A673 (cell line): Measurements from ENCODE around the gene IQGAP2. TPM values are rescaled to one million over a fixed set of nuclear protein-coding genes. Genes with fewer than 3 reads are reported as not detected.
"Not testable (repeated sequence)": the region's sequence is repeated elsewhere in the genome, so short reads cannot be mapped to it uniquely, and the experiment has no call there.

Experiments
- BruUV-seq: library from RNA; stranded (reverse); fragments of 400-500 nt; replicated peaks from 2 replicates; lab custom pipeline; 2021; lab: Mats Ljungman, UMichigan
- CTCF ChIA-PET: fragments of 300-600 bp; sonication (Branson Sonifier 250); formaldehyde crosslinking; loops from one replicate; lab custom pipeline; 2022; ENCODE audit warnings: antibody characterized with exemption; lab: Charles Lee
- POLR2A ChIA-PET: fragments of 300-600 bp; sonication (Branson Sonifier 250); formaldehyde crosslinking; loops from one replicate; lab custom pipeline; 2022; ENCODE audit warnings: antibody characterized with exemption; ENCODE audit not compliant: low non-redundant PET; lab: Charles Lee
- DNase-seq: peaks from one replicate; pipeline ENCODE4 v3.0.0-alpha.2; 2015; ENCODE audit warnings: low spot score
- H3K27ac ChIP-seq: fragments of 200-600 bp; sonication (generic); 2 replicates; pipeline ENCODE4 v1.5.1; 2016; ENCODE audit warnings: mixed run types, low read depth, mild to moderate bottlenecking, mixed read lengths, antibody characterized with exemption, low read length; ENCODE audit not compliant: poor library complexity, severe bottlenecking
- H3K27me3 ChIP-seq: fragments of 200-600 bp; sonication (generic); replicated peaks from 2 replicates; pipeline ENCODE4 v1.6.1; 2017; ENCODE audit warnings: mixed run types, low read depth, mild to moderate bottlenecking, mixed read lengths, antibody characterized with exemption, low read length; ENCODE audit not compliant: insufficient read depth, poor library complexity
- H3K36me3 ChIP-seq: fragments of 200-600 bp; sonication (generic); 2 replicates; pipeline ENCODE4 v1.6.1; 2016; ENCODE audit warnings: mixed run types, mild to moderate bottlenecking, mixed read lengths, antibody characterized with exemption, low read length; ENCODE audit not compliant: insufficient read depth, poor library complexity, severe bottlenecking
- H3K4me1 ChIP-seq: fragments of 200-600 bp; sonication (generic); 2 replicates; pipeline ENCODE4 v1.6.1; 2017; ENCODE audit warnings: mixed run types, mild to moderate bottlenecking, mixed read lengths, antibody characterized with exemption, low read length; ENCODE audit not compliant: insufficient read depth, poor library complexity, severe bottlenecking
- H3K4me3 ChIP-seq: fragments of 200-600 bp; sonication (generic); 2 replicates; pipeline ENCODE4 v1.5.1; 2016; ENCODE audit warnings: low read depth, mixed run types, mild to moderate bottlenecking, mixed read lengths, low read length; ENCODE audit not compliant: poor library complexity, severe bottlenecking
- H3K9me3 ChIP-seq: fragments of 200-600 bp; sonication (generic); 2 replicates; pipeline ENCODE4 v1.6.1; 2016; ENCODE audit warnings: mixed run types, low read depth, mild to moderate bottlenecking, mixed read lengths, antibody characterized with exemption, low read length; ENCODE audit not compliant: poor library complexity, severe bottlenecking
- CTCF ChIP-seq: fragments of 300-800, 200-600 bp; sonication (generic); conservative IDR thresholded peaks from 2 replicates; pipeline ENCODE4 v1.5.1; 2017; ENCODE audit warnings: low read depth, mild to moderate bottlenecking, antibody characterized with exemption, low read length, moderate library complexity, mixed read lengths
- EZH2 ChIP-seq: fragments of 200-600 bp; sonication (generic); IDR thresholded peaks from 2 replicates; pipeline ENCODE4 v1.6.1; 2017; ENCODE audit warnings: borderline replicate concordance, low read depth, mild to moderate bottlenecking, mixed read lengths, antibody characterized with exemption, low read length; ENCODE audit not compliant: poor library complexity, severe bottlenecking
- intact Hi-C: fragments of 100-400 bp; cut with micrococcal nuclease; formaldehyde crosslinking; loops from one replicate; pipeline ENCODE4 v1.10.0; 2022; ENCODE audit not compliant: unreplicated experiment
- total RNA-seq: library from RNA; stranded (reverse); gene quantifications from 2 replicates; pipeline ENCODE4 v1.2.3, GENCODE V29; 2021

The IQGAP2 gene
- total RNA-seq, 1 experiment from 2014 or later, result 26.8 TPM

- ChIA-PET POLR2A (no interaction called here), CTCF (no interaction called here)
- TF ChIP-seq EZH2 (no peak), CTCF (no peak)
- Histone ChIP-seq H3K36me3 (no peaks in the 10 kb centered on the region), H3K9me3 (peaks cover 9% of the 10 kb centered on the region), H3K27me3 (no peaks in the 10 kb centered on the region), H3K27ac (no peak overlapping the region), H3K4me3 (no peak overlapping the region), H3K4me1 (no peaks in the 10 kb centered on the region)
- DNase-seq, result no peak
- no TSS peak for BruUV-seq
- intact Hi-C loops, result no loop called here
Observed at GRCh38 chr5:76433261-76433660, 30.2 kb downstream of the IQGAP2 start.

GRCh38 chr5:76437507-76437906 is 34.4 kb downstream of the IQGAP2 start:
- DNase-seq, H3K4me3 ChIP-seq, H3K27me3 ChIP-seq, CTCF ChIA-PET, BruUV-seq, H3K36me3 ChIP-seq, H3K27ac ChIP-seq, H3K4me1 ChIP-seq, intact Hi-C loops: not testable (repeated sequence)
- POLR2A ChIA-PET, result interaction anchor here (0.7 kb wide), 1 partner anchor 32 kb away, joined by 3 read pairs; no protein-coding TSS in a partner anchor
- H3K9me3 ChIP-seq, result peaks cover 13% of the 10 kb centered on the region

- ChIA-PET CTCF (no interaction called here), POLR2A (interaction anchor here (0.7 kb wide), 1 partner anchor 32 kb away, joined by 3 read pairs; no protein-coding TSS in a partner anchor)
- H3K4me1 ChIP-seq, result no peaks in the 10 kb centered on the region
- no peak overlapping the region for H3K4me3 ChIP-seq
- BruUV-seq, result no TSS peak
- H3K27me3 ChIP-seq, result no peaks in the 10 kb centered on the region
- no peak for TF ChIP-seq EZH2
- TF ChIP-seq CTCF, result no peak
- peaks cover 13% of the 10 kb centered on the region for H3K9me3 ChIP-seq
- no peak for DNase-seq
- no peak overlapping the region for H3K27ac ChIP-seq
- intact Hi-C loops, result no loop called here
- H3K36me3 ChIP-seq, result no peaks in the 10 kb centered on the region
Observed at GRCh38 chr5:76438025-76438424, 34.9 kb downstream of the IQGAP2 start.

- no peak overlapping the region for H3K27ac ChIP-seq
- no peaks in the 10 kb centered on the region for H3K4me1 ChIP-seq
- H3K27me3 ChIP-seq, result no peaks in the 10 kb centered on the region
- H3K36me3 ChIP-seq, result no peaks in the 10 kb centered on the region
- H3K4me3 ChIP-seq, result no peak overlapping the region
- BruUV-seq, result no TSS peak
- CTCF ChIA-PET, result no interaction called here
- intact Hi-C loops, result no loop called here
- POLR2A ChIA-PET, result no interaction called here
- no peak for TF ChIP-seq EZH2
- TF ChIP-seq CTCF, result no peak
- no peak for DNase-seq
- H3K9me3 ChIP-seq, result peaks cover 13% of the 10 kb centered on the region
Observed at GRCh38 chr5:76439201-76439600, 36.1 kb downstream of the IQGAP2 start.
